22Rv1 (cell line): Measurements from ENCODE around the gene ARHGAP33.

Experiments
- CTCF ChIP-seq: fragments of 450-650 bp; IDR thresholded peaks from 2 replicates; pipeline ENCODE4 v1.5.1; 2017; ENCODE audit warnings: mild to moderate bottlenecking
- ZFX ChIP-seq: fragments of 450-650 bp; IDR thresholded peaks from 2 replicates; pipeline ENCODE4 v1.6.1; 2017; ENCODE audit warnings: antibody characterized with exemption, borderline replicate concordance

GRCh38 chr19:35801828-35802227 lies 26.5 kb downstream of the ARHGAP33 start:
- TF ChIP-seq CTCF (no peak), ZFX (no peak)
